ENCODE measurements around the gene SIGLEC11. TPM values are rescaled to one million over a fixed set of nuclear protein-coding genes. Genes with fewer than 3 reads are reported as not detected.
"Not testable (repeated sequence)": the region's sequence is repeated elsewhere in the genome, so short reads cannot be mapped to it uniquely, and the experiment has no call there.

Gene SIGLEC11
- total RNA-seq, 1 donor from 2014 or later: not detected

- H3K27me3 Mint-ChIP-seq (ENCODE audit: unreplicated experiment): peaks cover 5% of the 10 kb centered on the region
- H3K27ac Mint-ChIP-seq (ENCODE audit: unreplicated experiment): no peak overlapping the region
- no peak for DNase-seq (ENCODE audit: low spot score)
- no peaks in the 10 kb centered on the region for H3K36me3 Mint-ChIP-seq (ENCODE audit: low read depth, unreplicated experiment)
- no peaks in the 10 kb centered on the region for H3K9me3 Mint-ChIP-seq (ENCODE audit: unreplicated experiment)
- H3K4me3 Mint-ChIP-seq (ENCODE audit: unreplicated experiment): no peak overlapping the region
- TF ChIP-seq CTCF (IDR thresholded peaks at IDR 0.05; ENCODE audit: unreplicated experiment): no peak
- H3K4me1 Mint-ChIP-seq (ENCODE audit: unreplicated experiment): peaks cover 16% of the 10 kb centered on the region
These were observed 9.0 kb downstream of the SIGLEC11 start for GRCh38 chr19:49951806-49952478.

GRCh38 chr19:49950956-49951526 is 9.9 kb downstream of the SIGLEC11 start:
- no peak overlapping the region for H3K4me3 Mint-ChIP-seq (ENCODE audit: unreplicated experiment)
- no peak for DNase-seq (ENCODE audit: low spot score)
- H3K36me3 Mint-ChIP-seq (ENCODE audit: low read depth, unreplicated experiment): no peaks in the 10 kb centered on the region
- H3K9me3 Mint-ChIP-seq (ENCODE audit: unreplicated experiment): no peaks in the 10 kb centered on the region
- TF ChIP-seq CTCF (IDR thresholded peaks at IDR 0.05; ENCODE audit: unreplicated experiment): no peak
- H3K27ac Mint-ChIP-seq (ENCODE audit: unreplicated experiment): no peak overlapping the region
- peaks cover 3% of the 10 kb centered on the region for H3K27me3 Mint-ChIP-seq (ENCODE audit: unreplicated experiment)
- H3K4me1 Mint-ChIP-seq (ENCODE audit: unreplicated experiment): peaks cover 16% of the 10 kb centered on the region

- Mint-ChIP-seq H3K4me1 (ENCODE audit: unreplicated experiment) (peaks cover 16% of the 10 kb centered on the region), H3K27me3 (ENCODE audit: unreplicated experiment) (peaks cover 3% of the 10 kb centered on the region), H3K4me3 (ENCODE audit: unreplicated experiment) (no peak overlapping the region), H3K36me3 (ENCODE audit: low read depth, unreplicated experiment) (no peaks in the 10 kb centered on the region), H3K9me3 (ENCODE audit: unreplicated experiment) (no peaks in the 10 kb centered on the region), H3K27ac (ENCODE audit: unreplicated experiment) (no peak overlapping the region)
- TF ChIP-seq CTCF (IDR thresholded peaks at IDR 0.05; ENCODE audit: unreplicated experiment): no peak
- no peak for DNase-seq (ENCODE audit: low spot score)
These were observed 10.4 kb downstream of the SIGLEC11 start for GRCh38 chr19:49950590-49950948.

GRCh38 chr19:49949742-49950589 is 11.0 kb downstream of the SIGLEC11 start:
- no peak for DNase-seq (ENCODE audit: low spot score)
- peaks cover 3% of the 10 kb centered on the region for H3K27me3 Mint-ChIP-seq (ENCODE audit: unreplicated experiment)
- H3K9me3 Mint-ChIP-seq (ENCODE audit: unreplicated experiment): no peaks in the 10 kb centered on the region
- H3K27ac Mint-ChIP-seq (ENCODE audit: unreplicated experiment): no peak overlapping the region
- no peak for TF ChIP-seq CTCF (IDR thresholded peaks at IDR 0.05; ENCODE audit: unreplicated experiment)
- no peaks in the 10 kb centered on the region for H3K36me3 Mint-ChIP-seq (ENCODE audit: low read depth, unreplicated experiment)
- H3K4me3 Mint-ChIP-seq (ENCODE audit: unreplicated experiment): no peak overlapping the region
- peaks cover 16% of the 10 kb centered on the region for H3K4me1 Mint-ChIP-seq (ENCODE audit: unreplicated experiment)

GRCh38 chr19:49946415-49946814 is 14.6 kb downstream of the SIGLEC11 start:
- TF ChIP-seq CTCF (IDR thresholded peaks at IDR 0.05; ENCODE audit: unreplicated experiment): no peak
- no peak for DNase-seq (ENCODE audit: low spot score)
- Mint-ChIP-seq H3K9me3 (ENCODE audit: unreplicated experiment) (no peaks in the 10 kb centered on the region), H3K4me1 (ENCODE audit: unreplicated experiment) (peaks cover 2% of the 10 kb centered on the region), H3K27ac (ENCODE audit: unreplicated experiment) (no peak overlapping the region), H3K4me3 (ENCODE audit: unreplicated experiment) (no peak overlapping the region), H3K36me3 (ENCODE audit: low read depth, unreplicated experiment) (no peaks in the 10 kb centered on the region), H3K27me3 (ENCODE audit: unreplicated experiment) (peaks cover 2% of the 10 kb centered on the region)

- H3K27me3 Mint-ChIP-seq (ENCODE audit: unreplicated experiment); H3K27ac Mint-ChIP-seq (ENCODE audit: unreplicated experiment); DNase-seq (ENCODE audit: low spot score); H3K4me1 Mint-ChIP-seq (ENCODE audit: unreplicated experiment); H3K4me3 Mint-ChIP-seq (ENCODE audit: unreplicated experiment); H3K9me3 Mint-ChIP-seq (ENCODE audit: unreplicated experiment); H3K36me3 Mint-ChIP-seq (ENCODE audit: low read depth, unreplicated experiment): not testable (repeated sequence)
These were observed 16.4 kb downstream of the SIGLEC11 start for GRCh38 chr19:49944567-49944966.

Measured in endothelial cell (in vitro differentiated cells).